D341Med (cell line): ENCODE measurements around the gene DNAJC21.
A peak's percentile ranks its signal among the peaks of the same experiment; 100 is the strongest.
"Not testable (repeated sequence)": the region's sequence is repeated elsewhere in the genome, so short reads cannot be mapped to it uniquely, and the experiment has no call there.

Source experiments
- DNase-seq: peaks from one replicate; pipeline ENCODE4 v3.0.0; 2012; ENCODE audit warnings: low spot score

DNAJC21 gene

DNA sequence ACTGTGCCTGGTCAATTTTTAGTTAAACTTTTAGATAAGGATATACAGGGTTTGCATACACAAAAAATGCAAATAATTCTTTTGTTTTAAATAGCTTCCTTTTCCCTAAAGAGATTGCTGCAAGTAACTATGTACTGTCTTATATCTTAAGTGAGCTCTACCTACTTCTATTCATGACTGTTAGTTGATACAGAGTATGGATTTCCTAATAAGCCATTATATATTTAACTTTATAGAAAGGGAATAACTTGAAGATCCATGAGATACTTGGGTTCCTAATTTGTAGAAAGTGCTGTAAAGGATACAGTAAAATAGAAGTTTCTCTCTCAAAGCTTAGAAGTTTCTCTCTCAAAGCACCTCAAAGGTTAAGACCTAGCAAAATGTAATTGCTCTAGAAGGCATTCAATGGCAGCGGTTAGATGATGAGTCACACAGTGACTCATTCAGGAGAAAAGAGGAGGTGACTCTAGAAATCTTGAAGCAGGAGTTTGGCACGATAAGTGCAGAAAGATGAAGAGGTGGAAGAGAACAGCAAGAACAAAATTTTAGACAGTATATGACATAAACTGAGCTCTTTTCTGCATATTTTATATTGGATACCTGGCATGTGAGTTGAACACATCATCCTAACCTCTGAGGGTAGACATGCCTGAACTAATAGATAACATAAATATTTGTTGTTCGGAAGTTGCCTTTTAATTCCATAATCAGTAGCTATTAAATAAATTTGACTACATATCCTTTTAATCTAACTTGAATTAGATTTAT lies 5.5 kb upstream of the DNAJC21 start:
- no peak for DNase-seq

DNA sequence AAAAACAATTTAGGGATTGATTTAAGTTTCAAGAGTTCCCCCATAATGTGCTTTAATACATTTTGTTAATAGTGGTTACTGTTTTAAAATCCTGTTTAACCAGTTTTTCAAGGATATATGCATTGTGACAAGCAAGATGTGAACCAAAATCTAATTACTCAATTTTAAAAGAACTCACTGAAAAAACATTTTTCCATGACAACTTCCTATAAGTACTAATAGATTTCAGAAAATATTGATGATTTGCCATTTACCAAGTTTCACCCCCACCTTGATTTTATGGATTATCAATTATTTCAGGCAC lies 4.9 kb upstream of the DNAJC21 start:
- DNase-seq, result no peak

DNA sequence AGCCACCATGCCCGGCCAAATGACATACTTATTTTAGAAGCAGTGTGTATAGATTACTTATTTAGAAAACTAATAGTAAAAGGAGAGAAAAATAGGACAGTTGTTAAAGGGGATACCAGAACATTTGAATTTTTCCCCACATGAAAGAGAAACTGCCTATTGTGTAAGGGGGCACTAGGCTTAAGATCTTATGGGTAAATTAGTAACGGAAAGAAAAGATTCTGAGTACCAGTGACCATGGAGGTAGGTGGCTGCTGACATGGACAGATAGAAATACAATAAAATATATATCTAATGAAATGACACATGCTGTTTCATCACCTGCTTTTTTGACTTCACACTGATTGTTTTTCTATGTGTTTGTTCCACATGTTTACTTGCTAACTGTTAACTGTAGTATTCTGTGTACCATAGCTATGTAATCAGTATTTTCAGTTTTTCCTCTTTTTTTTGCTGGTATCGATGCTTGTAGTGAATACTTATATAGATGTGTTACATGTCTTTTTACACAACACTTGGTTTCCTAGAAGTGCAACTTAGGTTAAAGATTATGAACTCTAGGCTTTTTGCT lies 3.0 kb upstream of the DNAJC21 start:
- no peak for DNase-seq

DNA sequence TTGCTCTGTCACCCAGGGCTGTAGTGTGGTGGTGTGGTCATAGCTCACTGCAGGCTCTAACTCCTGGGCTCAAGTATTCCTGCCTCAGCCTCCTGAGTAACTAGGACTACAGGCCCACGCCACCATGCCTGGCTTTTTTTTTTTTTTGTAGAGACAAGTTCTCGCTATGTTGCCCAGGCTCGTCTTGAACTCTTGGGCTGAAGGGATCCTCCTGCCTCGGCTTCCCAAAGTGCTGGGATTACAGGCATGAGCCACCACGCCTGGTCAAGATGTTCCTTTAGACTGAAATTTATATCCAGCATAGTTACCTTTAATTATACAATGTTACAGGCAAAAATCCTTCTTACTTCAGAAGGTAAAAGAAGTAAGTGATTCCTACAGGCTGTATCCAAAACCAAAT lies 1.6 kb upstream of the DNAJC21 start:
- no peak for DNase-seq

DNA sequence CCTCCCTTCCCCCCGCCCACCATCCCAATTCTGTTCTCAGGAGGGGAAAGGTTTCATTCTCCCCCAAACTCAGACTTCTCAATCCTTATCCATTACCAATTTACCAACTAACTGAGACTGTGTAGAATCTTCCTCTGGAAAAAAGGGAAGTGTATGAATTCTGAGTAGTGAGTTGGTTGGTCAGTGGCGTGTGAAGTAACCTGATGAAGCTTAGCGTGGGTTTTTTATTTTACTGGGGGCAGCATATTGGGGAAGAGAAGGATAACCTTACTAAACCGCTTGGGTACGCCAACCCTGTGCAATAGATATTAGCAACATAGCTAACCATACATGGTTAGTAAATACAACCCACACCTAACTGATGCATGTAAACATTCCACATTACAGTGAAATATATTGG lies 1.1 kb upstream of the DNAJC21 start:
- no peak for DNase-seq

DNA sequence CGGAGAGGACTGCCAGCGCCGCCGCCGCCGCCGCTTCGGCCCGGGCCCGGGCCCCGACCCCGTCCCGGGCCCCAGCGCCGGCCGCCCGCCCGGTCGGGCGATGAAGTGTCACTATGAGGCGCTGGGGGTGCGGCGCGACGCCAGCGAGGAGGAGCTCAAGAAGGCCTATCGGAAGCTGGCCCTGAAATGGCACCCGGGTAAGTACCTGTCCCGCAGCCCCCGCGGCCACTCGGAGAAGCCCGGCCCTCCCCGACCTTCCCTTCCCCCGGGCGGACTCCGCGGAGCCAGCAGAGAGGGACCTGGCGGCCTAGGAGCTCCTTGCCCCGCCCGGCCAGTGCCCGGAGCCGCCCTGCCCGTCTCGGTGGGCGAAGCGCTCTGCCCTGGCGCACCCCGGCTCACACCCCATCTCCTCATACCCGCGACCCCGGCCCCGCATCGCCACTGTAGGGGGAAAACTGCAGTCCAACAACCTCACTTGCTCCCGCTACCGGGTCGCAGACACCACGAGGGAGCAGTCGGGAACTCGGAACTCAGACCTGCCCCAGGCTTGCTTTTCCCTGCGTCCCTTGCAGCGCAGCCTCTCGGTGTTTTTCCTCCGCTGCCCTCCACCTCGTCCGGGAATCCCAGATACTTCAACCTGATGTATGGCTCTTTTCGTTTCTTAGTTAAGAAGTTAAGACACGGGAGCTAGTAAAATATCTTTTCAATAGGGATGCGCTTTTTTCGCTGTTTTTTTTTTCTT lies 532 bp downstream of the DNAJC21 start:
- peak; percentile 84 for DNase-seq

DNA sequence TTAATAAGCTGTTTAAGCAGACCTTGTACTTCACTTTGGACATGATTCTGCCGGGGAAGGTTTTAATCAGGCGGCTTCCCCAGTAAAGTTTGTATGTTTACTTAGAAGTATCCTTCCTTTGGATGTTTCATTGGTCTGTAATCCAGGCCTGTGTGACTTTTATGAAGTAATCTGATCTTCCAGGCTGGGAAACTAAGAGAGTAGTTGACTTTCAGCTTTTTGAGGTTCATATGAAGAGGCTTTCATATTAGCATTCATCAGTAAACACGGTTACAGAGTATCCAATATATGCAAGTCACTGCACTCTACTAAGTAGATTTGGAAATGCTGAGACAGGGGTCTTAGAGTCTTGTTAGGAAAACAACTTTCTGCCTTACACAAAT lies 1.1 kb downstream of the DNAJC21 start:
- DNase-seq, result no peak

DNA sequence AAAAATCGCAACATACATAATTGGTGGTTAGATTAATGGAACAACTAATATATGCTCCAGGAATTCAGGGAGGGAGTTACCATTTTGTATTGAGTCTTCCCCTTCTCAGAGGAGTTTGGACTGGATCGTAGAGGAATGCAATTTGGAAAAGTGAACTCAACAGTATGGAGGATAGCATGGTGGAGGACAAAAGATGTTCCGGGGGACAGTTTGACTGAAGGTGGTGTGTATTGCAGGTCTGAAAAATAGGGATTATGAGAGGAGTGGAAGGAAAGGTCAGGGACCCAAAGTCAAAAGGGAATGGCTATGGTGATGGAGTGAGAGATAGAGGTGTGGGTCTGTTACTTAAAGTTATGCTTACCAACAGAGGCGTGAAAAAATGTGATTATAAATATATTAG lies 1.5 kb downstream of the DNAJC21 start:
- DNase-seq, result no peak

DNA sequence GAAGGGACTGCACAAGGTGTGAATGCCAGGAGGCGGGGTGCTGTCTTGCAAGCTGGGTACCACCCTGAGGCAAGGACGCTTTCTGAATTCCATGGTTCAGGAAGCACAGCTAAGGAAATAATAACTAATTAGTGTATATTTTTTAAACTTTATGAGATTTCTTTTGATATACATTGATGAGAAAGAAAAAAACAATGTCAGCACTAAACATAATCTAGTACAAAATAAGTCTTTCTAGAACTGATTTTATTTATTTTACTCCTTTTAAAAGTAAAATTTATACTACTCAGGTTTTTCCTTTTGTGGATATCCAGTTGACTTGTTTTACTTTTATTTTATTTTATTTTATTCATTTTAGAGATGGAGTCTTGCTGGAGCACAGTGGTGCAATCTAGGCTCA lies 3.6 kb downstream of the DNAJC21 start:
- no peak for DNase-seq

DNA sequence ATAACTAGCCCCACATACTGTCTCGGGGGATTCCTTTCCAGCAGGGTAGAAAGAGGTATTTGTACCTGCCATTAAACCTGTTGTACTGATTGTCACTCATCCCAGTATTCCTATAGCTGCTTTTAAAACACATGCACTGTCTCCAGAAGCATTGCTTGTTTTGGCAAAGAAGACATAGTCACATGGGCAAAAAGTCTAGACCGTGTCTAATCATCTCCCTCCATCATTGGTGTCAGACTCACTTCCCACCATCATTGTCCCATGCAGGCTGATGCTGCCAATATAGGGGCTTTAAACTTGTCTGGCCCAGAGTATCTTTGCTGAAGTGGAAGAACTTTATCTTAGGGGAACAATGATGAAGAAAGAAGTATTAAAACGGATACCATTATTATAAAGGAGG lies 12.6 kb downstream of the DNAJC21 start:
- no peak for DNase-seq

DNA sequence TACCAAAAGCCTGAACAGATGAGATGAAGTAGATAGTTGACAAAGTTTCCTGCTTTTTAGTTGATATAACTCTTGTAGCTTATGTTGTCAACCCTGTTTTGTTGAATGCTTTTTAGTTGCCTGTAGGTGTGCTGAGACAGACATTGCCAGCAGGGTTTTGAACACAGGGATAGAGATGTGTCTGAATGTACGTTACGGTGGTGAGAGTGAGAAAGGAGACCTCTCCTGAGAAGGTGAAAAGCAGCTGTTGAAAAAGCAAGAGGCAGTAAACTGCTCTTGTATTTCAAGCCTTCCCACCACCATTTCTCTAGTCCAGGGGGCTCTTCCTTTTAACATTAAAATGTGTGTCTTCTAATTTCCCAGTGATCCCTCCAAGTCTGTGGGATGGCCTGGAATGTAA lies 14.7 kb downstream of the DNAJC21 start:
- DNase-seq, result no peak

DNA sequence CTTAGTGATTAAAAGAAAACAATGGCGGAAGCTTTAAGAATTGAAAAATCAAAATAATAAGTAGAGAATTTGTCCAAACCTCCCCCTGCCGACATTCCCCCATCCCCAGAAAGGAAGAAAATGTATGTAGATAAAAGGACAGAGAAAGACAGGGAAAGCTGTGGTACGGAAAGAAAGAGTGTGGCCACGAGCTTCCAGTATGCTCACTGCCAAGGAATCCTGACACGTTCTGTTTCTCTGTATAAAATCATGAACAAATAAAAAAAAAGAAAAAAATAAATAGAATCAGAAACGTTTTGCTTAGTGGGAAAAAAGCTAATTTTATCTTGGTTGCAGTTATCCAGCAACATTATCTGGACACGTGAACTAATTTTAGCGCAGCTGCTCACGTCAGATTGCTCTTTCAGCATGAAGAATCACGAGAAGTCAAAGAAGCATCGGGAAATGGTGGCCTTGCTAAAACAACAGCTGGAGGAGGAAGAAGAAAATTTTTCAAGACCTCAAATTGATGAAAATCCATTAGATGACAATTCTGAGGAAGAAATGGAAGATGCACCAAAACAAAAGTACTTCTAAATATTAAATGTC lies 15.2 kb downstream of the DNAJC21 start:
- no peak for DNase-seq

DNA sequence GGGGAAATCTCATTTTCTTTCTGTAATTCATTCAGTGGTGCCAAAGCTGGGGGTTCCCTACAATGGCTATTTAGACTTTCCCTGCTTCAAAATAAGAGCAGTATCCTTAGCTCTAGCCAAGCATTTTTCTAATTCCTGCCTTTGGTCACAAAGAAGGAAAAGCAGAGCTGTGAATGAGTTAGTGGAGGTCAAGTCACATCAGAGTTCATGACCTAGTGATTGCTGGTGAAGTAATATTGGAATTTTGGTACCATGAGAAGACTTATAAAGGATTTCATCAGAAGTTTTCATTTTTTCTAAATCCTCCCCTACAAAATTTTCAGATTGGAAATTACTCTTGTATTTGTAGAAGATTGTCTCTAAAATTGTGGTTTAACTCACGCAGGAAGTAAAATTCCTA lies 28.0 kb downstream of the DNAJC21 start:
- no peak for DNase-seq

DNA sequence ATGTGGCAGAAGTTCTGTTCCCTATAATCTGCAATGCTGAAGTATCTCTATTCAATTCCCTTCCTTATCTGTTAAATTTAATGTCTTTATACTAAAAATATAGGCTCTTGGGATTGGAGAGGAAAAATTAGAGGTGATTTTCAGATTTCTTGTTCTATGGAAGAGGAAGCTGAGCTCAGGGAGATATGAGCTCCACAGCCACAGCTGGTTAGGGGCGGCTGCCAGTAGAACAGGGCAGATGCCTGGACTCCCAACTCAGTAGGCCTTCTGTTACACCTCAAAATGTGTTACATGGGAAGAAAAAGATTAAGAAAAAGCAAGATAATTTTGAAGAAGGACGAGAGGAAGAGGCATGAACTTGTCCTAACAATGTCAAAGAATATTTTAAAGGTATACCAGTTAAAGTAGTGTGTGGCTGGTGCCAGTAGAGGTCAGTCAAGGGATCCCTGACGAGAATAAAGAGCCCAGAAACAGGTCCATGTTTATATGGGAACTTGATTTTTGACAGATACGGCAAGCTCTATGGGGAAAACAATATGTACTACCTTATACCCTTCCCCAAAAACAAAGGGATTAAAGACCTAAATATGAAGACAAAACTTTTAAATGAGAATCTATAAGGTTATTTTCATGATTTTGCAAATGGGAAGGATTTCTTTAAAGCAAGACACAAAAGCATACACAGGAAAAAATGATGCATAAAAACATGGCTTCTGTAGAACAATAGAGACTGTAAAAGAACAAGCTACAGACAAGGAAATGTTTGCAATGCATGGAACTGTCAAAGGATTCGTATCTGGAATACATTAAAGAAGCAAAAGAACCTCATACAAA lies 28.7 kb downstream of the DNAJC21 start:
- DNase-seq, result peak; percentile 51

DNA sequence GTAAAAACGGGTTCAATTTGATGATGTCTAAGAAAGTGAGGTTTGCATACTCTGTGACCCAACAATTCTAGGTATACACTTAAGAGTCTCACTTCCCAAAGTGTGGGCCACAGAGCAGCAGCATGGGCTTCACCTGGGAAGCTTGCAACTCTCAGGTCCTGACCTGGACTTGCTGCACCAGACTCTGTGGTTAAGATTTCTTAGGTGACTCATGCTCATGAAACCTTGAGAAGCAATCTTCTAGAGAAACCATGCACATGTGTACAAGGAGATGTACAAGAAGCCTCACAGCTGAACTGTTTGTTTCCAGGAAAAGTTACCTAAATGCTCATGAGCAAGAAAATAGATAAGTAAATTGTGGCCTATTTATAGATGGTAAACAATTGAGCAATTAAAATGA lies 30.0 kb downstream of the DNAJC21 start:
- DNase-seq, result no peak

DNA sequence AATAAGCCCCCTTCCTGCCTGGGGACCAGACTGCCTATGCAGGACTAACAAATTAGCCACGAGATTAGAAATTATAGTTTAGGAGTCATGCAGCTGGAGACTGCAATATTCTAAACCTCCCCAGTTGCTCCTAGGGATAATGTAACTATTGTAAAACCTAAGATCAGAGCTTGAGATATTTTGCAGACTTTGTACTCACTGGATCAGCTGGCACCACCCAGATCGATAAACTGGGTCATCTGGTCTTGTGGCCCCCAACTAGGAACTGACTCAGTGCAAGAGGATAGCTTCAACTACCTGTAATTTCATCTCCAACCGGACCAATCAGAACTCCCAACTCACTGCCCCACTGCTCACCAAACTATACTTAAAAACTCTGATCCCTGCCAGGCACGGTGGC lies 38.2 kb downstream of the DNAJC21 start:
- no peak for DNase-seq

DNA sequence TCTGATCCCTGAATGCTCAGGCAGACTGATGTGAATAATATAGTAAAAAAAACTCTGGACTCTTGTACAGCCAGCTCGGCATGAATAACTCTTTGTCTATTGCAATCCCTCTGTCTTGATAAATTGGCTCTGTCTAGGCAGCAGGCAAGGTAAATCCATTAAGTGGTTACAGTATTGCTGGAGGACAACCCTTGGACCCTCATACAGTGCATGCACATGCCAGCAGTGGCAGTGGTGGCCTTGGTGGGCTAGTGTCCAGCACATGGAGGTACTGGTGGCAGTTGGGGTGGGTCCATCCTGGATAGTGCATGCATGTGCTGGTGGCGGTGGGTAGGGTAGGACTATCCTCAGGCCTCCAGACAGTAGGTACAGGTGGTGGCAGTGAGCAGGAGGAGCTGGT lies 38.9 kb downstream of the DNAJC21 start:
- DNase-seq, result no peak

DNA sequence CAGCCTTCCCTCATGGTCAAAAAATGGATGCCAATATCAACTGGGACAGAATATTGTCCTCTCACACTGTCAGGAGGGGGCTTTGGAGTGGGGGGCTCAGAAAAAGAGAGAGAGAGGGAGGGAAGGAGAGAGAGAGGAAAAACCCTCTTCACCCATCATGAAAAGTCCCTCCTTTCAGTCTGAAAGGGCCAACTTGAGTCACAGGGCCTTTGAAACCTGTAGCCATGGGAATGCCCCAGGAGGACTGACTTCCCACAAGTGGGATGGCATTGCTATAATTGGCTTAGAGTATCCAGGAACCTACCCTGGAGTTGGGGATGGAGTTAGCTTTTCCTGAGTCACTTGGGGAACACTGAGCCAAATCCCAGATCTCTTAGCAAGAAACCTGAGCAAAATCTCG lies 41.2 kb downstream of the DNAJC21 start:
- DNase-seq, result no peak

DNA sequence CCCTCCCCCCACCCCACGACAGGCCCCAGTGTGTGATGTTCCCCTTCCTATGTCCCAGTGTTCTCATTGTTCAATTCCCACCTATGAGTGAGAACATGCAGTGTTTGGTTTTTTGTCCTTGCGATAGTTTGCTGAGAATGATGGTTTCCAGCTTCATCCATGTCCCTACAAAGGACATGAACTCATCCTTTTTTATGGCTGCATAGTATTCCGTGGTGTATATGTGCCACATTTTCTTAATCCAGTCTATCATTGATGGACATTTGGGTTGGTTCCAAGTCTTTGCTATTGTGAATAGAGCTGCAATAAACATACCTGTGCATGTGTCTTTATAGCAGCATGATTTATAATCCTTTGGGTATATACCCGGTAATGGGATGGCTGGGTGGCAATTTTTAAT lies 42.3 kb downstream of the DNAJC21 start:
- DNase-seq, result not testable (repeated sequence)

DNA sequence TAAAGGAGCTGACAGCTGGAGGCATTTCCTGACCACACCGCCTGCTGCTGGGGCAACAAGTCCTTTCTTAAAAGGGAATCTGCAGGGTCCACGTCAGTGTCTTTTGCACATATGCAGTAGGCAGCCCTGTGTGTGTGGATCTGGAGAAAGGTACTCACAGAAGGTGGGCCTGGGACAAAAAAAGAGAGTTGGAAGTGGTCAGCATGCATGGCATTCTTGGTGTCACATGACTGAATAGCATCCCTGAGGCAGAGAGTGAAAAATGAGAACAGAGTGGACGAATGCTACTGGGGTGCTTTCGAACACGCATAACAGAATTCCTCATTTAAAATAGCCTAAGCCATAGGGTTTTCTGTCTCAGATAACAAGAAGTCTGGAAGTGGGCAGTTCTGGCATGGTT lies 47.0 kb downstream of the DNAJC21 start:
- no peak for DNase-seq

DNA sequence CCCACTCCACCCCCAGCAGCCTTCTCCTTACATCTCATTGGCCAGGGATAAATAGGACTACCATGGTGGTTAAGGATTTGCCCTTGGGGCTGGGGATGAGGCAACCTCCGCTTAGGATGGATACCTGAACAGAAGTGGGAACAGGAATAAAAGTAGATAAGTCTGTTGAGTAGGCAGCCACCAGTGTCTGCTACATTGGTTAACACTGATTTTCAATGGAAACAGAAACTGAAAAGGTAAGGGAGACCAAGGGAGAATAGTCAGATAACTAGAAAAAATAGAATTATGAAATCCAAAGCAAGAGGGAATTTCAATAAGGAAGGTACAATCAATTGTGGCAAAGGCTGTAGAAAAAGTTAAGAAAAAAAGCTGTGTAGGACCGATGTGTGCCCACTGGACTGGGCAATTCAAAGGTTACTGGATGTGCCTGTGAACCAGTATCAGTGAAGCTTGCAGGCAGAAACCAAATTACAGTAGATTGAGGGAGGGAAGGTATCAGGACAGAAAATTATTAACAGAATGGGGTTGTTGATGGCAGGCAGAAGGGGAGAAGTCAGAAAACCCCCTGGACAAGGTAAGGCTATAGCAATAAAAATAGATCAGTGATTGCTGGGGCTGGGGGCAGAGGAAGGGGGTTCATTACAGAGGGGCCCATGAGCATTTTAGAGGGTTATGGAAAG lies 48.7 kb downstream of the DNAJC21 start:
- no peak for DNase-seq

DNA sequence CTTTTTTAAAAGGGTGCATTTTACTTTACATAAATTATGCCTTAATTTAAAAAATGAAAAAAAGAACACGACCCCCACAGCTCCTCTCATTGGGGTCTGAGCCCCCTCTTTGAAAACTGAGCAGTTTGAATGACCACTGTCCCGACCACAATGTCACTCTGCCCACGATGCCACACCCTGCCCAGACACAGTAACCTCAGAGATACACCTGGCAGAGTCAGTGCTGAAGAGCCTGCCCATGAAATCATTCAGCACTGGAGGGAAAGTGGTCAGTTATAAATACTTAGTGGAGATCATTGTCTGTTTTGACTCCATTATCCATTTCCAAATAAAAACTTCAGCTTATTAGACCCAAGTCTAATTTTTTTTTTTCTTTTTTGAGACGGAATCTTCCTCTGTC lies 49.3 kb downstream of the DNAJC21 start:
- DNase-seq, result no peak
